ENCODE results near the gene PRTN3.

DNA sequence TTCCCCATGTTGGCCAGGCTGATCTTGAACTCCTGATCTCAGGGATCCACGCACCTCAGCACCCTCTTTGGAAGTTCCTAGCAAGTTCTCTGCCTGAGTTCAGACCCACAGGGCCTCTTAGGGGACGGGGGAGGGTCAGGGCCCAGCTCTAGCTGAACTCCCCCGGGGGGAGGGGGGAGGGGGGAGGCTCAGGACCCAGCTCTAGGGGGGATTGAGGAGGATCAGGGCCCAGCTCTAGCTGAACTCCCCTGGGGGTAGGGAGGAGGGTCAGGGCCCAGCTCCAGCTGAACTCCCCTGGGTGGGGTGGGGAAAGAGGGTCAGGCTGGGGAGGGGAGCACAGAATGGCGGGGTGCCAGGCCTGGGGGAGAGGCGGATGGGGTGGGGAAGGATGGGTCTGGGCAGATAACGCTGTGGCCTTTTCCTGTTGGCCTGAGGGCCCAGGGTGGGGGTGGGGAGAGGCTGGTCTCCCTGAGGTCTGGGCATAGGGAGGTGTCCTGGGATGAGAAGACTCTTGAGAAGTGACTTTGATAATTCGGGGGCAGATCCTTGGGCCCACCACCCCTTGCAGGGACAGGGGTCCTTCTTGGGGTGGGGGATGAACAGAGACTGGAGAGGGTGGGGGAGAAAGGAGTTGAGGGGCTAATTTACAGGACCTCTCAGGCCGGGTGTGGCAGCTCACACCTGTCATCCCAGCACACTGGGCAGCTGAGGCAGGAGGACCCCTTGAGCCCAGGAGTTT is 49.1 kb upstream of the PRTN3 start:
- TF ChIP-seq CTCF (conservative IDR thresholded peaks at IDR 0.05): no peak
- no peak for TF ChIP-seq EZH2 (IDR thresholded peaks at IDR 0.05; ENCODE audit: low read depth)
